ENCODE results near the gene ERBB2. TPM values are rescaled to one million over a fixed set of nuclear protein-coding genes. Genes with fewer than 3 reads are reported as not detected.

ERBB2 gene
- total RNA-seq, 1 experiment from 2014 or later: 216 TPM

DNA sequence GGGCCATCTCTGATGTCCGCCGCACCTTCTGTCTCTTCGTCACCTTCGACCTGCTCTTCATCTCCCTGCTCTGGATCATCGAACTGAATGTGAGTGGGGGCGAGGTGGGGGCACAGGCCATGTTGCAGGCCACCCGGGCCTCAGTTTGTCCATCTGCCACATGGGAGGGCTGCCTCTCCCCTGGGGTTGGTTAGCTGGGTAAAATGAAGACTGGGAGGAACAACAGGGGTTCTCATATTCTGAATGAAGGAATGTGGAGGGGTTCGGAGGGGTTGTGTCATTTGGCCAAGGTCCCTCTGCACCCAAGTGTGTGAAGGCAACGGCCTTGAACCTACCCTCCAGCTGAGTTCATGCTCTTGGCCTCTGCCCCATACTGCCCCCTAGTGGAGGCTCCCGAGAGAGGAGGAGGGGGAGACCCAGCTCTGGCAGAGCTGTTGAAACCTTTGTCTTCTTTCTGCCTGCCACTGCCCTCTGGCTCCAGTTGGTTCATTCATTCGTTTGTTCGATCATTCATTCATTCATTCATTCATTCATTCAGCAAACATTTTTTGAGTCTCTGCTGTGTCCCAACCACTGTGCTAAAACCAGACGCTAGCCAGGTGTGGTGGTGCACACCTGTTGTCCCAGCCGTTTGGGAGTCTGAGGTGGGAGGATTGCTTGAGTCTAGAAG, 46.1 kb upstream of the ERBB2 start:
- TF ChIP-seq CTCF (conservative IDR thresholded peaks at IDR 0.05): peak; percentile 96
- Histone ChIP-seq H4K8ac (replicated peaks; ENCODE audit: insufficient read length, low read depth, low read length) (no peak overlapping the region), H2BK15ac (ENCODE audit: low read depth, low read length) (no peak overlapping the region), H3K9ac (ENCODE audit: extremely low read depth, insufficient read length, low read length) (no peak overlapping the region), H3T11ph (ENCODE audit: low read length) (no peak overlapping the region), H3K14ac (ENCODE audit: insufficient read depth, low read length) (no peak overlapping the region), H3K4me2 (ENCODE audit: insufficient read depth, insufficient read length, low read length) (no peak overlapping the region), H2BK12ac (ENCODE audit: insufficient read length, low read depth, low read length) (no peak overlapping the region), H3K18ac (ENCODE audit: insufficient read length, low read depth, low read length) (no peak overlapping the region), H3K4ac (ENCODE audit: low read depth, low read length) (no peak overlapping the region), H3K23me2 (ENCODE audit: insufficient read length, low read depth, low read length, poor library complexity, severe bottlenecking) (no peaks in the 10 kb centered on the region), H4K5ac (ENCODE audit: insufficient read length, low read depth, low read length) (no peak overlapping the region), H2AFZ (ENCODE audit: low read length) (no peak overlapping the region), H3K9me3 (ENCODE audit: control insufficient read depth, low read depth, low read length) (no peaks in the 10 kb centered on the region), H2BK20ac (ENCODE audit: low read depth, low read length, poor library complexity, severe bottlenecking) (no peak overlapping the region), H2BK5ac (ENCODE audit: insufficient read length, low read length) (no peak overlapping the region), H2AK5ac (ENCODE audit: insufficient read length, low read length) (no peak overlapping the region), H3K23ac (ENCODE audit: insufficient read length, low read depth, low read length) (no peak overlapping the region), H3K79me2 (ENCODE audit: insufficient read depth, low read length) (no peaks in the 10 kb centered on the region), H3K56ac (ENCODE audit: insufficient read length, low read depth, low read length) (no peak overlapping the region), H3K27ac (ENCODE audit: insufficient read length, low read depth, low read length) (no peak overlapping the region), H4K91ac (ENCODE audit: insufficient read length, low read depth, low read length) (no peak overlapping the region), H4K20me1 (ENCODE audit: control insufficient read depth, insufficient read depth, insufficient read length) (no peaks in the 10 kb centered on the region), H3K27me3 (ENCODE audit: insufficient read depth, low read length) (no peaks in the 10 kb centered on the region), H3K4me1 (ENCODE audit: insufficient read depth, low read length) (peaks cover 9% of the 10 kb centered on the region; the same call in 1 of the 2 replicates), H3K79me1 (ENCODE audit: insufficient read depth, low read depth, low read length, poor library complexity, severe bottlenecking) (no peaks in the 10 kb centered on the region), H2BK120ac (ENCODE audit: low read depth, low read length, poor library complexity, severe bottlenecking) (no peak overlapping the region)
- WGBS (ENCODE audit: extremely low coverage, insufficient read length, low lambda C conversion rate): no CpG with 5 or more reads among the region's 14 CpGs
- Mint-ChIP-seq H3K4me3 (no peak overlapping the region; a peak in 1 of 5 replicates), H3K9me3 (no peaks in the 10 kb centered on the region), H3K4me1 (peaks cover 29 to 66% of the 10 kb centered on the region in 2 experiments), H3K27me3 (ENCODE audit: low read depth) (no peaks in the 10 kb centered on the region), H3K36me3 (ENCODE audit: insufficient read depth in 1 of 3, low read depth in 3 of 3) (peaks cover 0 to 23% (median 4%) of the 10 kb centered on the region in 3 experiments; a peak in 6 of 7 replicates), H3K27ac (peak overlapping the region; percentile 6 to 79 (median 10); a peak in 4 of 7 replicates)
- peak; percentile 90 for DNase-seq
